ENCODE data around the gene DCUN1D2.
"Not testable (repeated sequence)": the region's sequence is repeated elsewhere in the genome, so short reads cannot be mapped to it uniquely, and the experiment has no call there.

DCUN1D2 gene

GRCh38 chr13:113441661-113442060 is 48.9 kb downstream of the DCUN1D2 start:
- Histone ChIP-seq H3K79me2 (ENCODE audit: insufficient read depth, low read depth) (no peaks in the 10 kb centered on the region), H3K9ac (no peak overlapping the region), H3K27me3 (ENCODE audit: insufficient read depth, low read depth) (no peaks in the 10 kb centered on the region), H3K27ac (no peak overlapping the region), H3K4me1 (ENCODE audit: low read depth, poor library complexity, severe bottlenecking) (peaks cover 24% of the 10 kb centered on the region), H3K36me3 (ENCODE audit: insufficient read depth) (no peaks in the 10 kb centered on the region), H3K4me2 (no peak overlapping the region), H4K20me1 (ENCODE audit: insufficient read depth) (no peaks in the 10 kb centered on the region), H3K4me3 (IDR thresholded peaks at IDR 0.05; ENCODE audit: insufficient read depth, low read depth, low read length) (no peak overlapping the region), H2AFZ (ENCODE audit: low read depth) (no peak overlapping the region)
- TF ChIP-seq CTCF (conservative IDR thresholded peaks at IDR 0.05; ENCODE audit: low read depth, low read length): no peak

DNA sequence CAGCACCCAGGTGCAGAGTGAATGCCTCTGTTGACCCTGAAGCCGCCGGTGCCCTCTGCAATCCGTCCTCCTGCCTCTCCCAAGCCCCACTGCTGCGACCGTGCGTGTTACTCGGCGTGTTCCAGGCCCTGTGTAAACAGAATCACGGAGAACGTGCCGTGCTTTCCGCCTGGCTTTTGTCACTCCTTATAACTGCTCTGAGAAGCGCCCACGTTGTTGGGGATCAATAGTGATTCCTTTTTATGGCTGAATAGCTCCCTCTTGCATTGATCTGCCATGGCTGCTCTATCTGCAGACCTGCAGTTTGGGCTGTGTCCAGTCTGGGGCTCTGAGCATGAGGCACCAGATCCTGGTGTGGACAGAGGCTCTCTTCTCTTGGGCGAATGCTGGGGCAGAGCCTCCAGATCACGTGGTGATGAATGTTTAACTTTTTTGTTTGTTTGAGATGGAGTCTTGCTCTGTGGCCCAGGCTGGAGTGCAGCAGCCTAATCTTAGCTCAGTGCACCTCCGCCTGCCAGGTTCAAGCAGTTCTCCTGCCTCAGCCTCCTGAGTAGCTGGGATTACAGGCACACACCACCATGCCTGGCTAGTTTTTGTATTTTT is 53.0 kb downstream of the DCUN1D2 start:
- Histone ChIP-seq H3K9ac (no peak overlapping the region), H3K36me3 (ENCODE audit: insufficient read depth) (no peaks in the 10 kb centered on the region), H3K4me2 (no peak overlapping the region), H3K4me3 (IDR thresholded peaks at IDR 0.05; ENCODE audit: insufficient read depth, low read depth, low read length) (no peak overlapping the region), H3K79me2 (ENCODE audit: insufficient read depth, low read depth) (no peaks in the 10 kb centered on the region), H4K20me1 (ENCODE audit: insufficient read depth) (no peaks in the 10 kb centered on the region), H3K27me3 (ENCODE audit: insufficient read depth, low read depth) (no peaks in the 10 kb centered on the region), H3K4me1 (ENCODE audit: low read depth, poor library complexity, severe bottlenecking) (no peaks in the 10 kb centered on the region), H2AFZ (ENCODE audit: low read depth) (no peak overlapping the region), H3K27ac (no peak overlapping the region)
- TF ChIP-seq CTCF (conservative IDR thresholded peaks at IDR 0.05; ENCODE audit: low read depth, low read length): no peak

DNA sequence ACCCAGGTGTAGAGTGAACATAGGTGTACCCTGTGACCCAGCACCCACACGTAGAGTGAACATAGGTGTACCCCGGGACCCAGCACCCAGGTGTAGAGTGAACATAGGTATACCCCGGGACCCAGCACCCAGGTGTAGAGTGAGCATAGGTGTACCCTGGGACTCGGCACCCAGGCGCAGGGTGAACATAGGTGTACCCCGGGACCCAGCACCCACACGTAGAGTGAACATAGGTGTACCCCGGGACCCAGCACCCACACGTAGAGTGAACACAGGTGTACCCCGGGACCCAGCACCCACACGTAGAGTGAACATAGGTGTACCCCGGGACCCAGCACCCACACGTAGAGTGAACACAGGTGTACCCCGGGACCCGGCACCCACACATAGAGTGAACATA is 53.6 kb downstream of the DCUN1D2 start:
- not testable (repeated sequence) for H3K4me1 ChIP-seq (ENCODE audit: low read depth, poor library complexity, severe bottlenecking); H3K4me3 ChIP-seq (IDR thresholded peaks at IDR 0.05; ENCODE audit: insufficient read depth, low read depth, low read length); H3K27ac ChIP-seq; H3K36me3 ChIP-seq (ENCODE audit: insufficient read depth); H3K4me2 ChIP-seq; H3K79me2 ChIP-seq (ENCODE audit: insufficient read depth, low read depth); H4K20me1 ChIP-seq (ENCODE audit: insufficient read depth); H3K27me3 ChIP-seq (ENCODE audit: insufficient read depth, low read depth); H2AFZ ChIP-seq (ENCODE audit: low read depth); H3K9ac ChIP-seq

DNA sequence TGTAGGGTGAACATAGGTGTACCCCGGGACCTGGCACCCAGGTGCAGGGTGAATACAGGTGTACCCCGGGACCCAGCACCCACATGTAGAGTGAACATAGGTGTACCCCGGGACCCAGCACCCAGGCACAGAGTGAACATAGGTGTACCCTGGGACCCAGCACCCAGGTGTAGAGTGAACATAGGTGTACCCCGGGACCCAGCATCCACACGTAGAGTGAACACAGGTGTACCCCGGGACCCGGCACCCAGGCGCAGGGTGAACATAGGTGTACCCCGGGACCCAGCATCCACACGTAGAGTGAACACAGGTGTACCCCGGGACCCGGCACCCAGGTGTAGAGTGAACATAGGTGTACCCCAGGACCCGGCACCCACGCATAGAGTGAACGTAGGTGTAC is 54.6 kb downstream of the DCUN1D2 start:
- H2AFZ ChIP-seq (ENCODE audit: low read depth); H3K4me1 ChIP-seq (ENCODE audit: low read depth, poor library complexity, severe bottlenecking); H3K79me2 ChIP-seq (ENCODE audit: insufficient read depth, low read depth); H3K4me3 ChIP-seq (IDR thresholded peaks at IDR 0.05; ENCODE audit: insufficient read depth, low read depth, low read length); H4K20me1 ChIP-seq (ENCODE audit: insufficient read depth); H3K36me3 ChIP-seq (ENCODE audit: insufficient read depth); H3K9ac ChIP-seq; H3K27me3 ChIP-seq (ENCODE audit: insufficient read depth, low read depth); H3K27ac ChIP-seq; H3K4me2 ChIP-seq: not testable (repeated sequence)

DNA sequence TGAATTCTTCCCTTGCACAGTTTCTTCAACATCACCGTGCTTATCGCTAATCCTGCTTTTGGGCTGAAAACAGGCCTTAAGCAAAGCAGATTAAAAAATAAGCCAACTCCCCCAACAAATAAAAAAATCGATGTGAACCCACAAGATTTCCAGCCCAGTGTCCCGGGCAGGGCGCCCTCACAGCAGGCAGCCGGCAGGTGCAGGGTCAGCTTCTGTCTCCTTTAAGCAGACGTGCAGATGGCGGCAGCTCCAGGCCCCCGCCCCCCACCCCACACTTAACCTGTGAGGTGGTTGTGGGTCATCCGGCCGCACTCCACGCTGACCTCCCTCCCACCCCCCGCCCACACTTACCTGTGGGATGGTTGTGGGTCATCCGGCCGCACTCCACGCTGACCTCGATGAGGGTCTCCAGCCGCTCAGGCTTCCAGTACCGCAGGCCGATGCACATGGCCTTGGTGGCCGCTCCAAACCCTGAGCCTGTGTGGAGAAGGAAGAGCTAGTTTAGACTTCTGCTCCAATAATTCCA is 57.1 kb downstream of the DCUN1D2 start:
- Histone ChIP-seq H3K27me3 (ENCODE audit: insufficient read depth, low read depth) (no peaks in the 10 kb centered on the region), H3K4me2 (no peak overlapping the region), H3K4me1 (ENCODE audit: low read depth, poor library complexity, severe bottlenecking) (no peaks in the 10 kb centered on the region), H3K9ac (no peak overlapping the region), H4K20me1 (ENCODE audit: insufficient read depth) (no peaks in the 10 kb centered on the region), H2AFZ (ENCODE audit: low read depth) (no peak overlapping the region), H3K4me3 (IDR thresholded peaks at IDR 0.05; ENCODE audit: insufficient read depth, low read depth, low read length) (no peak overlapping the region), H3K36me3 (ENCODE audit: insufficient read depth) (no peaks in the 10 kb centered on the region), H3K79me2 (ENCODE audit: insufficient read depth, low read depth) (no peaks in the 10 kb centered on the region), H3K27ac (no peak overlapping the region)
- TF ChIP-seq CTCF (conservative IDR thresholded peaks at IDR 0.05; ENCODE audit: low read depth, low read length): no peak
